Left kidney (tissue), 2 donors: Measurements from ENCODE around the gene QRICH1. TPM values are rescaled to one million over a fixed set of nuclear protein-coding genes. Genes with fewer than 3 reads are reported as not detected.
A peak's percentile ranks its signal among the peaks of the same experiment; 100 is the strongest.
"Not testable (repeated sequence)": the region's sequence is repeated elsewhere in the genome, so short reads cannot be mapped to it uniquely, and the experiment has no call there.

ENCODE experiments used
- DNase-seq: peaks from one replicate; pipeline ENCODE4 v3.0.0-alpha.2; 2013
- polyA plus RNA-seq: library from polyadenylated mRNA; unstranded; fragments of 120-200 nt; gene quantifications from one replicate; pipeline ENCODE4 v1.2.1, GENCODE V29; 2013; ENCODE audit not compliant: insufficient read length

Gene QRICH1
- polyA plus RNA-seq, 1 donor = 97.6 TPM

DNA sequence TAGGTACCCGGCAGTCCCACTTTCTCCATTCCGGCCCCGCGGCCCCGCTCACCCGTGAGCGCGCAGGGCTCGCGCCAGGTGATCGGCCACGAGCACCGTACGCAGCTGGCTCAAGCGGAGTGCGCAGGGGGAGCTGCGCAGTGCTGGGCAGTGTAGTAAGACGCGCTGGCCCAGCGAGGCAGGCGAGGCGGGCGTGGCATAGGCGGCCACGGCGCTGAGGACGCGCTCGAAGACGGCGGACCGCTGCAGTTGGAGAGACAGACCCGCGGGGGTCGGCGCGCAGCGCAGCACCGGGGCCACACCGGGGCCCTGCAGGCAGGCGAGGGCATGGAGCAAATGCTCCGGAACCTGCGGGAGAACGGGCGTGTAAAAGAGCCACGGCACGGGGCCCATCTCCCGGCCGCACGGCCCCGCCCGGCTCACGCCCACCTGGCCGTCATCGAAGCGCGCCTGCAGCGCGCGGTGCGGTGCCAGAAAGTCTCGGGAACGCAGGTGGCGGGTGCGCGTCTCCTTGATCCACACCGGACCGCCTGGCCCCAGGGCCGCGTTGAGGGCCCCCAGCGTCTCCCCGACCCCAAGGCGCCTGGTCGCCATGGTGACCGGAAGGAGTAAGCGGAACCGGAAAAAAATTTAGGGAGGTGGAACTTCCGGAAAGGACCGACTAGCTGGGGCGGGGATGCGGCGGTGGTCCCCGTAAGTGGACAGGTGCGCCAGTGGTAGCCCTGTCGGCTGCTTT is 75.7 kb downstream of the QRICH1 start, which contains the start of gene DALRD3:
TSS of gene DALRD3 (minus strand) at position 610 of the 736 bp plus-strand sequence. CDS start at position 594, 16 bp downstream.
- peak; percentile 77 for DNase-seq

DNA sequence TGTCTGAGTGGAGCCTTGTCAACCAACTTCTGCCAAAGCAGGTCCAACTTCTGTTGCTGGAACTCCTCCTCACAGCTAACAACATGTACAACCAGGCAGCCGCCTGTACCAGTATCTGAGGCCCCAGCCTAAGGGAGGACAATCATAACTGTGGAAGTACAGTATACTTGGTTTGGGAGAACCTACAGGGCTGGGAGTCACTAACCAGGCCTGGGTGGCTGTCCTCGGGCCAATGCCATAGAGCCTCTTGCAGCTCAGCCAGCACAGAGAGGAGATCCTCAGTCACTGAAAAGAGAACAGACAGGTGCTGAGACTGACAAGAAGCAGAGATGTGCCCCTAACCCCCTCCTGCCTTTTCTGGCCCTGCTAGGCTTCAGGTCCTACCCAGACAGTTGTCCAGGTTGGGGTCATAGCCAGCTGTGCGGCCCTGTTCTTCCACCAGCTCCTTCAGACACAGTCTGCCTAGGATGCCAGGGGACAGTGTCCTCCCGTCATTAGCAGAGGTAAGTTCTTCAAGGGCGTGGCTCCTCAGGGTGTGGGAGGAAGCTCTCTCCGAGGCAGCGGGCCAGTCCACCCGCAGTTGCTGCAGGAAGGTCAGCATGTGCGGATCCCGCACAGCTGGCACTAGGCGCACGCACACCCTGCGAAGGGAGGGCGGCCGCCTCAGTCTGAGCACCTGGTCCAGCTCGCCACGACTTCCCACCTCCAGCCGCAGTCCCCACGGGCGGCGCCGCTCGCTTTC is 76.5 kb downstream of the QRICH1 start:
- DNase-seq = no peak

DNA sequence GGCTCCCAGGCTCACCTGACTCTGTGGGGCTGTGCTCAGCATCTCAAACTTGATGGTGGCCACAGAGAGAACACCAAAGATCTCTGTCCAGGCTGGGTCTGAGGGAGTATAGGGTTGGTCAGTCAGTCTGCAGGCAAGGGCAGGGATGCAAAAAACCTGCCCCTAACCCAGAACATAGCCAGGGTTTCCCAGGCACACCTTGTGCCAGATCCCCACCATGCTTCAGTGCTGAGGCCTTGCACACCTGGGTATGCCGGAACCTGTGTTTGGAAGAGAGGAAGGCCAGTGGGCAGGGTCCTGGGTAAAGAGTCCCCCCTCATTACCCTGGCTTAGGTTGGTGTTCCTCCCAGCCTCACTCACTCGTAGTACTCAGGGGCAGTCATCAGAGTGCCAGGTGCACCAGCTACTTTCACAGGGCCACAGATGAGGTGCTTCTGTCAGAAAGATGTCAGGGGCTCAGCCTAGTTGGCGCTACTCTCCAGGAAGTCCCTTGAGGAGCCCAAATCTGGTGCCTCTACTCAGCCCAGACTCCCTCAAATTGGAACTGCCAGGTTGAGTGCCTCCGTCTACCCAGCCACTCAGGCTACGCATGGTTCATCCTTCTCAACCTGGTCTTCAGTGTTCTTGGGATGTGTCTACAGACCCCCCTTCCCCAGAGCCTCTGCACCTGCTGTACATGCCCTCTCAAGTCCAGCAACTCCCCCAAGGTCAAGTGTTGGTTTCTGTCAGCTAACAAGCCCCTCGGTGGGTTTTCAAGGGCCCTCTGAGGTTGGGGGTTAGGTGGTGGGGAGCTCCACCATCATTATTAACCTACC is 77.2 kb downstream of the QRICH1 start:
- DNase-seq = no peak

DNA sequence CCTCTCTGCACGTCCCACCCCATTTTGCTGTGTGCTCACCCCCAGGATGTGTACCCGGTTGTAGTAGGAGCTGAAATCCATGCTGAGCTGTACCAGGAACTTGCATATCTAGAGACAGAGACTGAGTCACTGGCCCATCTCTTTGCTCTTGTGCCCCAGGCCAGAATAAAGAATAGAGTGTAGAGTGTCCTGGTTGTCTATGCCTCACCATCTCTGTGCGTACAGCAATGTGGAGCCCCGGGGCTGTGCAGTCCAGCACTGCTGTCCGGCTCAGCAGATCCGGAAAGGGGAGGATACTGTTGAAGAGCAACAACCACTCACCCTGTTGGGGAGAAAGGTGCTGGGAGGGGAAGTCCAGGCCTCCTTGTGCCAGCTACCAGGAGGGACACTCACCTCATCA is 78.1 kb downstream of the QRICH1 start:
- no peak for DNase-seq

DNA sequence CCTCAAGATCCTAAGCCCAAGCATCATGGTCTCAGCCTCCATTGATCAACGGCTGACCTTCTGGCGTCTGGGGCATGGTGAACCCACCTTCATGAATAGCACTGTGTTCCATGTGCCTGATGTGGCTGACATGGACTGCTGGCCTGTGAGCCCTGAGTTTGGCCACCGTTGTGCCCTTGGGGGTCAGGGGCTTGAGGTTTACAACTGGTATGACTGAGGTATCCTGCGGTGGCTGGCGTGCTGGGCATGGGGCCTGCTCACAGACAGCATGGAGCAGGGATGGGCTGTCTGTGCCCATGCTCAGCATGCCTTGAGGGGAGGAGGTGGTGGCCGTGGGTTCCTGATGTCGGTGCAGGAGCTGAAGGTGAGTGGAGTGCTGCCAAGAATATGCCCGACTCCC is 78.8 kb downstream of the QRICH1 start:
- no peak for DNase-seq

DNA sequence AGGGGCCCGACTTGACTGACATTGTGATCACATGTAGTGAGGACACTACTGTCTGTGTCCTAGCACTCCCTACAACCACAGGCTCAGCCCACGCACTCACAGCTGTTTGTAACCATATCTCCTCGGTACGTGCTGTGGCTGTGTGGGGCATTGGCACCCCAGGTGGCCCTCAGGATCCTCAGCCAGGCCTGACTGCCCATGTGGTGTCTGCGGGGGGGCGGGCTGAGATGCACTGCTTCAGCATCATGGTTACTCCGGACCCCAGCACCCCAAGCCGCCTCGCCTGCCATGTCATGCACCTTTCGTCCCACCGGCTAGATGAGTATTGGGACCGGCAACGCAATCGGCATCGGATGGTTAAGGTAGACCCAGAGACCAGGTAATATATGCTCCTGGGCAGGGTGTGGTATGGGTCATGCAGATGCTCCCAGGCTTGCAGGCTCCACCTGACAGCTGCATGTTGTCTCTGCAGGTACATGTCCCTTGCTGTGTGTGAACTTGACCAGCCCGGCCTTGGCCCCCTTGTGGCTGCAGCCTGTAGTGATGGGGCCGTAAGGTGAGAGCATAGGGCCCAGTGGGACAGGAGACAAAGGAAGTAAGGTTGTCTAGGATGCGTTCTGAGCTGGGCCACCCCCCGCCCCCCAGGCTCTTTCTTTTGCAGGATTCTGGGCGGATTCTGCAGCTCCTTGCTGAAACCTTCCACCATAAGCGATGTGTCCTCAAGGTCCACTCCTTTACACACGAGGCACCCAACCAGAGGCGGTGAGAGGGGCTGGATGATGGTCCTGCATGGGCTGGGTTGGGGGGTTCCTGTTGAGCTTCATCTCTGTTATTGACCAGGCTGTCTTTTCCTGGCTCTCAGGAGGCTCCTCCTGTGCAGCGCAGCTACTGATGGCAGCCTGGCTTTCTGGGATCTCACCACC is 79.9 kb downstream of the QRICH1 start:
- no peak for DNase-seq

DNA sequence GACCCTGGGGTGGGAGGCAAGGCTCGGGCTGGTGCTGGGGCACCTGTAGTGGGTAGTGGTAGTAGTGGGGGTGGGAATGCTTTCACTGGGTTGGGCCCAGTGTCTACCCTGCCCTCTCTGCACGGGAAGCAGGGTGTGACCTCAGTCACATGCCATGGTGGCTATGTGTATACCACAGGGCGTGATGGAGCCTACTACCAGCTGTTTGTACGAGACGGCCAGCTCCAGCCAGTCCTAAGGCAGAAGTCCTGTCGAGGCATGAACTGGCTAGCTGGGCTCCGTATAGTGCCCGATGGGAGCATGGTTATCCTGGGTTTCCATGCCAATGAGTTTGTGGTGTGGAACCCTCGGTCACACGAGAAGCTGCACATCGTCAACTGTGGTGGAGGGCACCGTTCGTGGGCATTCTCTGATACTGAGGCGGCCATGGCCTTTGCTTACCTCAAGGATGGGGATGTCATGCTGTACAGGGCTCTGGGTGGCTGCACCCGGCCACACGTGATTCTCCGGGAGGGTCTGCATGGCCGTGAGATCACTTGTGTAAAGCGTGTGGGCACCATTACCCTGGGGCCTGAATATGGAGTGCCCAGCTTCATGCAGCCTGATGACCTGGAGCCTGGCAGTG is 80.6 kb downstream of the QRICH1 start:
- DNase-seq = no peak

DNA sequence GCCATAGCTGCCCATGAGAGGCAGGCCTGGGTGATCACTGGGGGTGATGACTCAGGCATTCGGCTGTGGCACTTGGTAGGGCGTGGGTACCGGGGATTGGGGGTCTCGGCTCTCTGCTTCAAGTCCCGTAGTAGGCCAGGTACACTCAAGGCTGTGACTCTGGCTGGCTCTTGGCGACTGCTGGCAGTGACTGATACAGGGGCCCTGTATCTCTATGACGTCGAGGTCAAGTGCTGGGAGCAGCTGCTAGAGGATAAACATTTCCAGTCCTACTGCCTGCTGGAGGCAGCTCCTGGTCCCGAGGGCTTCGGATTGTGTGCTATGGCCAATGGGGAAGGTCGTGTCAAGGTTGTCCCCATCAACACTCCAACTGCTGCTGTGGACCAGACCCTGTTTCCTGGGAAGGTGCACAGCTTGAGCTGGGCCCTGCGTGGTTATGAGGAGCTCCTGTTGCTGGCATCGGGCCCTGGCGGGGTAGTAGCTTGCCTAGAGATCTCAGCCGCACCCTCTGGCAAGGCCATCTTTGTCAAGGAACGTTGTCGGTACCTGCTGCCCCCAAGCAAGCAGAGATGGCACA is 81.3 kb downstream of the QRICH1 start:
- DNase-seq = no peak

DNA sequence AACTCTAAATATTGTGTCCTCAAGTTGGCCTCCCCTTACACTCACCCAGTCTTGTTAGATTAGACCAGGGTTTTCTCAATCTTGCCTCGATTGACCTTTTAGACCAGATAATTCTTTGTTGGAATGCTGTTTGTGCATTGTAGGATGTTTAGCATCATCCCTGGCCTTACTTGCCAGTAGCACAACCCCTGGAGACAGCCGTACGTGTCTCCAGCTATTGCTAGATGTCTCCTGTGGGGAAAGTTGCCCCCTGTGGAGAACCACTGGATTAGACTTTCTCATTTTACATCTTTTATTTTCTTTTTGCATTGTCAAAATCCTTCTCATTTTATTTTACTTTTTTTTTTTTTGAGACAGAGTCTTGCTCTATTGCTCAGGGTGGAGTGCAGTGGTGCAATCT is 84.5 kb downstream of the QRICH1 start:
- DNase-seq = no peak

DNA sequence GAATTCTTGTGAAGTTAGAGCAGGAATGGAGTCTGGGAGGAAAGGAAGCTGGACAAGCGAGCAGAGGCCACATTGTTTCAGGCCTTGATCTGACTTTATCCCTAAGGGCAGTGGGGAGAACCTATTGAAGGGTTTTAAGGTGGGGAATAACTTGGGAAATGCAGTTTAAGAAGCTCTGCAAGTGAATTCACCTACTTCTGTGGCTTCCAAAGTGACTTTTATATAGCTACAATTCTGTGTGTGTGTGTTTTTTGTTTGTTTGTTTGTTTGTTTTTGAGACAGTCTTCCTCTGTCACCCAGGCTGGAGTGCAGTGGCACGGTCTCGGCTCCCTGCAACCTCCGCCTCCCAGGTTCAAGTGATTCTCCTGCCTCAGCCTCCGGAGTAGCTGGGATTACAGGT is 85.2 kb downstream of the QRICH1 start:
- DNase-seq = not testable (repeated sequence)

DNA sequence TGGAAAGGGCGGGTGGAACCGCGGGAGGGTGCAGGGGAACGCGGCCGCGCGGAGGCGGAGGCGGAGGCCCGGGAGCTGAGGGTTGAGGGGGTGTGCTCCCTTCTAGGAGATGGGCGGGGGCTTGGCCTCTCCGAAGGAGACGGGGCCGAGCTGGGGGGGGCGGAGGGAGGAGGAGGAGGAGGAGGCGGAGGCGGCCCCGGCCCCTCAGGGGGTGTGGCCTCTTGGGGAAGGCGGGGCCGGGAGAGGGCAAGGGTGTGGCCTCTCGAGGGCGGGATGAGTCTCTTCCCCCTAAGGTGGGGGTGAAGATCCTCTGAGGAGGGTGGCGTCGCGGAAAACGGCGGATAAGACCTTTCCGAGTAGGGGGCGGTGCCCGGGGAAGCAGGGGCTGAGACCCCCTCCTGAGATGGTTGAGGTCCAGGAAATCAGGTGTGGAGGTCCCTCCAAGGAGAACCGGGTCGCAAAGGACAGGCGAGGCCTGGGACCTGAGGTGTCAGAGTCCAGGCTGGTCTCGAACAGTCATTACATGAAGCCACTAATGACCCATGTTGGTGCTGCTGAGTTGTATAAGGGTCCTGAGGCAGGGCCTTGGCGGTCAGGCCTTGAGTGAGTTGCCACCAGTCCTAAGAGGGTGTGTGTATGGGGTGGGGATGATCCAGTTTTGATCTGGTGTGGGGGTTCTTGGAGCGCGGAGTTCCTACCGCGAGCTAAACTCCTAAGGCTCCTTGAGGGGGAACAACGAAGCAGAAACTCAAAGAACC is 85.9 kb downstream of the QRICH1 start:
- DNase-seq = peak; percentile 78

DNA sequence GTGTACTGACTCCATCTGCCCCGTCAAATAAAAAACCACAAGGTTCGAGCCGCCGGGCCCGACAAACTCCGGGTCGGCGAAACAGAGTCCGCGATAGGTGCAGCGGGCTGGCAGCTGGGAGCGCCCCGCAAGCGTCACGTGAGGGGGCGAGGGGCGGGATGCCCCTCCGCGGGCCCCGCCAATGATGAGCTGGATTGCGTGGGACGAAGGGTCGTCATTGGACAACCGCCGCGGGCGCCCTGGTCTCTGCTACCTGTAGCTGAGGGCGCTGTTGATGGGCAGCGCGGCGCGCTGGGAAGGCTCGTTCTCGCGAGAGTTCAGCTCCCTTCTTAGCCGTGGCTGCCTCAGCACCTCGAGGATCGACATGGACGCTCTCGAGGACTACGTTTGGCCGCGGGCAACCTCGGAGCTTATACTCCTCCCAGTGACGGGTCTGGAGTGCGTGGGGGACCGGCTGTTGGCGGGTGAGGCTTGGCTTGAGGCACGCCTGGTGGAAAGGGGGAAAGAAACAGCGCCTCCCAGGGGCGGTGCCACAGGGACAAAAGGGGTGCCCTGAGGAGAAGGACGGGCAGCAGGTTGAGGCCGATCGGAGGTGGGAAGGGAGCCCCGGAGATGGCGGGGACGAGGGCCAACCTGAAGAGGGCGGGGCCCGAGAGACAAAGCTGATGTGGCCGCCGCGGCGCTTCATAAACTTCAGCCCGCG is 86.7 kb downstream of the QRICH1 start, which contains the start of gene WDR6:
TSS of gene WDR6 (plus strand) at position 324 of the 703 bp plus-strand sequence. CDS start at position 365, 41 bp downstream.
- DNase-seq = peak; percentile 95

DNA sequence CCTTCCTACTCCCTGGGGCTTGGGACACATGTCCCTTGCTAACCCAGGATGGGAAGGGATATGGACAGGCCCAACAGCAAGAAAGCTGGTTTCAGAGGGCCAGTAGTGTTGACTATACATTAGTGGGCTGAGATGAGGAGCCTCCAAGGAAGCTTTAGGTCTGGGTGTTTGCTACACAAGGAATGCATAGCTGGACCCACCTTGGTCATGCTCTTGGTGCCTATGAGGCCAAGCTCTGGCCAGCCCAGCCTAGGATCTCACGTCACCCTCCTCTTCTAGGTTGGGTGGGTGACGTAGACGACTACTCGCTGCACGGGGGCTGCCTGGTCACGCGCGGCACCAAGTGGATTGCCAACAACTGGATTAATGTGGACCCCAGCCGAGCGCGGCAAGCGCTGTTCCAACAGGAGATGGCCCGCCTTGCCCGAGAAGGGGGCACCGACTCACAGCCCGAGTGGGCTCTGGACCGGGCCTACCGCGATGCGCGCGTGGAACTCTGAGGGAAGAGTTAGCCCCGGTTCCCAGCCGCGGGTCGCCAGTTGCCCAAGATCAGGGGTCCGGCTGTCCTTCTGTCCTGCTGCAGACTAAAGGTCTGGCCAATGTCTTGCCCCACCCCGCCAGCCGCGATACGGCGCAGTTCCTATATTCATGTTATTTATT is 87.3 kb downstream of the QRICH1 start:
- DNase-seq = peak; percentile 34

DNA sequence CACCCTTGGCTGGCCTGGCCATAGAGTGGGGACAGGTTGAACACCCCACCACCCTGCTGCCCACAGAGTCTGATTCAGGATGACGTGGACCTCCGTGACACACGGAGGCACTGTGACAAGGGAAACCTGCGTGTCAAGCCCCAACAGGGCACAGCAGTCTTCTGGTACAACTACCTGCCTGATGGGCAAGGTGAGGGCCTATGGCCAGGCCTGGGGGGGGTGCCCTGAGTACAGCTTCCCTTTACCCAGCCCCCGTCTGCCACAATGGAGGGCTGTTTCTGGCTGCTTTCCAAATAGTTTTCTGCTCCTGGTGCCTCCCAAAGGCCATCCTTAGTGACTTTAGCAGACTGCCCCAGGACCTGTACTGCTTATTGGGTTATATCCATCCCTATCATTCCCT is 87.9 kb downstream of the QRICH1 start:
- no peak for DNase-seq

DNA sequence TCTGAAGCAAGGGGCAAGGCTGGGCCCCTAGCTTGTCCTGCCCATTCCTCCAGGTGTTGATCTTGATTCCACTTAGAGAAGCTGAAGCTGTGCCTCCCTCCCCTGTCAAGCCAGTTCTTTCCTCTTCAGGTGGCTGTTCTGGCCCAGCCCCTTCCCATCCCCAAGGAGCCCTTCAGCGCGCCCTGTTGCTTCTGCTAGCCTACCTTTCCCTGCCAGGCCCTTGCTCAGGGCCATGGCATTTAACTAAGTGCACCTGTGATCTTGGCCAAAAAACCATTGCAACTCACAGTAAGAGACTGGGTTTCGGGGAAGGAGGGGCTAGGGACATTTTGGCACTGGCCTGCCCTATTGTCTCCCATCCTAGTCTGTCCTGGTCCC is 88.6 kb downstream of the QRICH1 start:
- DNase-seq = no peak

DNA sequence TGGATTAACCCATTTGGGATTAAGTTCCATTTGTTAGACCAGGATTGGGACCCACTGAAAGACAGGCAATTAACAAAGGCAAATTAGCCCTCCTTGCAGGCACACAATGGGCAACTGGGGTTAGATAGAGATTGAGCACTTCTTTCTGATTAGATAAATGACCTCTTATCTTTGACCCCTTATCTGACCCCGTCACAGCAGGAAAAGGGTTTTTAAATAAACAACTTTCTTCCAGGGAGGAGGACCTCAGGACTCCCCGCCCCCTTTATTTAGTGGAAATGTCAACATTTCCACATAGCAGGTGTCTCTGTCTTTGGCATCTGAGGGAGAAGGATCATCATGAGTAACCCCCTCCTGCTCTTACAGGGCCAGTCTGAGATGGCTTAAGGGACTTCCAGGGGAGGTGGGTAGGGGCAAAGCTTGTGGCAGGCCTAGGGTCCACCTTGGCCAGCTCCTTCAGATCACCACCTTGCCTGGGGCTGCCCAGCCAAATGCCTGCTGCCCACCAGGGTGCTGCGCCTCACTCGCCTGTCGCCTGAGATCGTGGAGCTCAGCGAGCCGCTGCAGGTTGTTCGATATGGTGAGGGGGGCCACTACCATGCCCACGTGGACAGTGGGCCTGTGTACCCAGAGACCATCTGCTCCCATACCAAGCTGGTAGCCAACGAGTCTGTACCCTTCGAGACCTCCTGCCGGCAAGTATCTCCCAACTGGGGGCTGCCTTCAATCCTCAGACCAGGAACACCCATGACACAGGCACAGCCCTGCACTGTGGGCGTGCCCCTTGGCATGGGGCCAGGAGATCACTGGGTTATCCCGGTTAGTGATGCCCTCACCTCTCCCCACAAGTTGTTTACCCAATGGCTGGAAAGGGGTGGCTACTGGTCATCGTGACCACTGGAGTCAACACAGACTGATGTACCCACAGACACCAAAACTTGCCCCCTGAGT is 89.2 kb downstream of the QRICH1 start:
- no peak for DNase-seq

DNA sequence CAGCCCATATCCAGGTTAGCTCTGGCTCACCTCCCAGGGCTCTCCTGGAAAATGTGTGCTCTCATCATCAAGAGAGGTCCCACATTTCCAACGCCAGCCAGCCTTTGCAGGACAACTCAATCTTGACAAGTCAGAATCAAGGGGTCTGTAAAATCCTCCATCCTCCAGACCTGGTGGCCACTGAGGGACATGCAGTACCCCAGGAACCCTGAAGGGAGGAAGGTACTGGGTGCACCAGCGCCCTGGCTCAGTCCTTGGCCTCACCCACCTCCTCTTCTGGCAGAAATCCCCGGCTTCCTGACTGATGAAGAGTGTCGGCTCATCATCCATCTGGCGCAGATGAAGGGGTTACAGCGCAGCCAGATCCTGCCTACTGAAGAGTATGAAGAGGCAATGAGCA is 92.7 kb downstream of the QRICH1 start:
- no peak for DNase-seq
